K562 (cell line): Measurements from ENCODE around the gene RUSC1. TPM values are rescaled to one million over a fixed set of nuclear protein-coding genes. Genes with fewer than 3 reads are reported as not detected.
A peak's percentile ranks its signal among the peaks of the same experiment; 100 is the strongest.
"Not testable (repeated sequence)": the region's sequence is repeated elsewhere in the genome, so short reads cannot be mapped to it uniquely, and the experiment has no call there.

Experiments used
- ATAC-seq: fragments of 200-7000 bp; cut with Tn5 transposase; 3 replicates; pipeline ENCODE4 v1.9.1; 2020; ENCODE audit warnings: moderate library complexity
- BruUV-seq: library from RNA; stranded (reverse); fragments of 400-500 nt; replicated peaks from 2 replicates; lab custom pipeline; 2021; lab: Mats Ljungman, UMichigan
- CTCF ChIA-PET: fragments of 300-600 bp; formaldehyde crosslinking; extraction: SDS; loops from one replicate; lab custom pipeline; 2021; ENCODE audit warnings: low intra/inter-chr PET ratio; lab: Yijun Ruan, JAX
- POLR2A ChIA-PET: fragments of 300-600, 350-650 bp; sonication (Branson Sonifier 250); formaldehyde crosslinking; extraction: SDS; loops from one replicate; lab custom pipeline; 2021; ENCODE audit warnings: antibody characterized with exemption, inconsistent platforms; lab: Yijun Ruan, JAX
- DNase-seq, 4 experiments: peaks; one replicate each; pipeline versions ENCODE4 v3.0.0 to v3.0.0-alpha.2; 2011 to 2018; ENCODE audit warnings: low spot score in 3 of 4, mixed read lengths in 3 of 4; ENCODE audit errors: extremely low read depth in 1 of 4
- FAIRE-seq: peaks from 2 replicates; lab custom pipeline; 2011; peaks lifted over from hg19 to GRCh38; lab: Jason Lieb, UNC
- H2AFZ ChIP-seq: 2 replicates; pipeline ENCODE4 v1.6.0; 2011; ENCODE audit warnings: low read depth, low read length, control low read depth, inconsistent platforms
- H3K27ac ChIP-seq: fragments of 200-600 bp; 3 replicates; pipeline ENCODE4 v1.8.0; 2011; ENCODE audit warnings: low read depth, mild to moderate bottlenecking, control low read depth, inconsistent platforms, low read length, moderate library complexity, mixed read lengths; ENCODE audit errors: extremely low read depth
- H3K27me3 ChIP-seq, 2 experiments: fragments of 300-600 bp in 1 of 2; 2 replicates in 1 of 2; 3 replicates in 1 of 2; pipeline versions ENCODE4 v1.6.0 to v1.8.0; 2011; ENCODE audit warnings: inconsistent platforms in 2 of 2, low read length in 2 of 2, mild to moderate bottlenecking in 1 of 2, mixed read lengths in 1 of 2, moderate library complexity in 1 of 2; ENCODE audit not compliant: control insufficient read depth in 2 of 2, insufficient read depth in 2 of 2
- H3K36me3 ChIP-seq: fragments of 300-600 bp; 3 replicates; pipeline ENCODE4 v1.8.0; 2011; ENCODE audit warnings: mild to moderate bottlenecking, low read length, inconsistent platforms; ENCODE audit not compliant: control insufficient read depth, insufficient read depth
- H3K4me1 ChIP-seq, 2 experiments: fragments of 200-600 bp in 1 of 2; replicated peaks in 1 of 2; 2 replicates in 1 of 2; 3 replicates in 1 of 2; pipeline versions ENCODE4 v1.5.1 to v1.8.0; 2011; ENCODE audit warnings: inconsistent platforms in 2 of 2, low read length in 2 of 2, mild to moderate bottlenecking in 1 of 2, mixed read lengths in 1 of 2, moderate library complexity in 1 of 2; ENCODE audit not compliant: control insufficient read depth in 2 of 2, insufficient read depth in 2 of 2
- H3K4me2 ChIP-seq: 2 replicates; pipeline ENCODE4 v1.6.1; 2011; ENCODE audit warnings: low read length, control low read depth, inconsistent platforms, mixed read lengths; ENCODE audit not compliant: insufficient read depth
- H3K4me3 ChIP-seq: fragments of 200-600 bp; sonication (generic), shearing (Covaris generic); 2 replicates; pipeline ENCODE4 v1.5.1; 2016; ENCODE audit warnings: control low read depth, inconsistent platforms
- H3K79me2 ChIP-seq: fragments of 200-600 bp; 3 replicates; pipeline ENCODE4 v1.8.0; 2011; ENCODE audit warnings: low read length, inconsistent platforms; ENCODE audit not compliant: control insufficient read depth, insufficient read depth
- H3K9ac ChIP-seq, 2 experiments: 2 replicates each; pipeline versions ENCODE4 v1.6.0 to v1.6.1; 2011; ENCODE audit warnings: low read depth in 2 of 2, low read length in 2 of 2, control low read depth in 1 of 2, inconsistent platforms in 1 of 2, mild to moderate bottlenecking in 1 of 2, mixed read lengths in 1 of 2; ENCODE audit not compliant: insufficient read depth in 1 of 2
- H3K9me1 ChIP-seq: one replicate; pipeline ENCODE4 v1.6.0; 2011; ENCODE audit warnings: inconsistent platforms, mild to moderate bottlenecking, low read length, moderate library complexity; ENCODE audit not compliant: control insufficient read depth, insufficient read depth
- H3K9me3 ChIP-seq: replicated peaks from 2 replicates; pipeline ENCODE4 v1.5.1; 2011; ENCODE audit warnings: low read depth, low read length, inconsistent platforms; ENCODE audit not compliant: control insufficient read depth, insufficient read depth
- H4K20me1 ChIP-seq: replicated peaks from 2 replicates; pipeline ENCODE4 v1.6.1; 2011; ENCODE audit warnings: low read length, inconsistent platforms, mixed read lengths; ENCODE audit not compliant: control insufficient read depth, insufficient read depth
- CEBPB ChIP-seq: fragments of 450-650 bp; IDR thresholded peaks from 2 replicates; pipeline ENCODE4 v1.6.1; 2016; ENCODE audit warnings: missing genetic modification characterization, missing compliant biosample characterization
- CEBPG ChIP-seq, 3 experiments: fragments of 200-800 bp in 1 of 3; sonication (Bioruptor generic) in 1 of 3; sonication (generic) in 1 of 3; formaldehyde crosslinking in 1 of 3; IDR thresholded peaks in 2 of 3; conservative IDR thresholded peaks in 1 of 3; 2 replicates each; pipeline versions ENCODE4 v1.6.1 to v1.8.0; 2016 to 2022; ENCODE audit warnings: missing compliant biosample characterization in 2 of 3, missing genetic modification characterization in 2 of 3, mild to moderate bottlenecking in 1 of 3, missing genetic modification reagents in 1 of 3
- WGBS: fragments of 100-300 bp; shearing (Covaris generic); methylation state at CpG from one replicate; pipeline ENCODE4 v1.1.6; 2016; ENCODE audit warnings: low coverage, mixed read lengths; ENCODE audit not compliant: insufficient coverage; ENCODE audit errors: missing lambda C conversion rate; 5-methylcytosine and 5-hydroxymethylcytosine counted together
- in situ Hi-C: fragments of 300-500 bp; cut with MboI; formaldehyde crosslinking; loops from 4 replicates; pipeline ENCODE4 v1.15.0; 2018; ENCODE audit warnings: inconsistent platforms, mixed read lengths
- intact Hi-C: fragments of 100-400 bp; cut with micrococcal nuclease; formaldehyde crosslinking; loops from 2 replicates; pipeline ENCODE4 v1.14.2; 2022
- polyA plus RNA-seq, 8 experiments: library from polyadenylated mRNA; depleted of rRNA in 4 of 8; stranded (reverse) in 5 of 8; unstranded in 3 of 8; fragments of >200 nt; fragmentation: Nextera tagmentation in 2 of 8; fragmentation: Illumina TruSeq in 1 of 8; extraction: Ambion mirVana in 2 of 8; extraction: Trizol in 1 of 8; gene quantifications; 2 replicates each; pipeline versions ENCODE4 v1.2.1 to v1.2.3, GENCODE V29; 2011 to 2014; ENCODE audit warnings: inconsistent platforms in 1 of 8, missing spikeins in 1 of 8
- total RNA-seq, 7 experiments: library from RNA; depleted of rRNA in 6 of 7; stranded (reverse); fragments of >200 nt in 6 of 7; fragmentation: Illumina TruSeq in 2 of 7; extraction: Trizol in 2 of 7; gene quantifications; 2 replicates each; pipeline versions ENCODE4 v1.2.1 to v1.2.3, GENCODE V29; 2011 to 2021; ENCODE audit warnings: low replicate concordance in 1 of 7
- TF ChIP-seq, protein P1 (sequence below), 2 experiments: fragments of 450-650 bp in 1 of 2; sonication (generic) in 1 of 2; formaldehyde crosslinking in 1 of 2; IDR thresholded peaks in 1 of 2; conservative IDR thresholded peaks in 1 of 2; 2 replicates each; pipeline versions ENCODE4 v1.6.1 to v1.8.1; 2016 to 2023; ENCODE audit warnings: mild to moderate bottlenecking in 2 of 2, moderate library complexity in 2 of 2, inconsistent platforms in 1 of 2, missing genetic modification reagents in 1 of 2
- TF ChIP-seq, protein P2 (sequence below): fragments of 450-650 bp; IDR thresholded peaks from 2 replicates; pipeline ENCODE4 v1.6.1; 2016; ENCODE audit warnings: missing biosample characterization, missing genetic modification characterization

RUSC1 gene
- total and polyA plus RNA-seq, 9 of the 15 experiments (the other 6 are each of a cell fraction or from before 2014, with no cell fraction given), result 5.7 to 68.3 (median 33.6) TPM

DNA sequence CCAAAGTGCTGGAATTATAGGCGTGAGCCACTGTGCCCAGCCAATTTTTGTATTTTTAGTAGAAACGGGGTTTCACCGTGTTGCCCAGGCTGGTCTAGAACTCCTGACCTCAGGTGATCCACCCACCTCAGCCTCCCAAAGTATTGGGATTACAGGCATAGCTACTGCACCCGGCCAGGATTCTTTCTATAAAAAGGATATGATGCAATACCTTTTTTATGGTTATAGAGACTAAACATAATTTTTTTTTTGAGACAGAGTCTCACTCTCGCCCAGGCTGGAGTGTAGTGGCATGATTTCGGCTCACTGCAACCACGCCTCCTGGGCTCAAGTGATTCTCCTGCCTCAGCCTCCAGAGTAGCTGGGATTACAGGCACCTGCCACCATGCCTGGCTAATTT lies 8.2 kb downstream of the RUSC1 start:
- DNase-seq; H3K4me3 ChIP-seq; H3K27me3 ChIP-seq; H3K9ac ChIP-seq; in situ Hi-C loops; BruUV-seq; ATAC-seq; H3K9me3 ChIP-seq; CTCF ChIA-PET; H2AFZ ChIP-seq; FAIRE-seq; H3K4me2 ChIP-seq; H3K27ac ChIP-seq; H3K9me1 ChIP-seq; H4K20me1 ChIP-seq; TF ChIP-seq CEBPG (CRISPR knock-in tag; IDR thresholded peaks at IDR 0.05): not testable (repeated sequence)
- intact Hi-C loops, result loop anchor here (10.0 kb wide), 1 partner anchor 266 kb away; no protein-coding TSS in a partner anchor
- POLR2A ChIA-PET, result interaction anchor here (1.0 to 3.0 kb wide), 3 partner anchors 9 to 14 kb away, joined by 3 to 10 read pairs (median 3); no protein-coding TSS in a partner anchor
- Histone ChIP-seq H3K36me3 (peaks cover 53% of the 10 kb centered on the region), H3K79me2 (peaks cover 19% of the 10 kb centered on the region), H3K4me1 (peaks cover 9 to 30% of the 10 kb centered on the region in 2 experiments; a peak in 4 of 5 replicates)
- WGBS, result 90% methylated on average over 7 of the region's 7 CpGs
- TF ChIP-seq, protein P1, sequence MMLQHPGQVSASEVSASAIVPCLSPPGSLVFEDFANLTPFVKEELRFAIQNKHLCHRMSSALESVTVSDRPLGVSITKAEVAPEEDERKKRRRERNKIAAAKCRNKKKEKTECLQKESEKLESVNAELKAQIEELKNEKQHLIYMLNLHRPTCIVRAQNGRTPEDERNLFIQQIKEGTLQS (IDR thresholded peaks at IDR 0.05), result peak; percentile 55; the same call in 1 of the 2 replicates
- TF ChIP-seq, protein P1 (CRISPR knock-in tag; conservative IDR thresholded peaks at IDR 0.05), result not testable (repeated sequence)
- peak; percentile 43 to 88; a peak in 3 of 4 replicates for TF ChIP-seq CEBPG (tag; conservative IDR thresholded peaks at IDR 0.05 in 1 of 2, IDR thresholded peaks at IDR 0.05 in 1 of 2)
- TF ChIP-seq, protein P2, sequence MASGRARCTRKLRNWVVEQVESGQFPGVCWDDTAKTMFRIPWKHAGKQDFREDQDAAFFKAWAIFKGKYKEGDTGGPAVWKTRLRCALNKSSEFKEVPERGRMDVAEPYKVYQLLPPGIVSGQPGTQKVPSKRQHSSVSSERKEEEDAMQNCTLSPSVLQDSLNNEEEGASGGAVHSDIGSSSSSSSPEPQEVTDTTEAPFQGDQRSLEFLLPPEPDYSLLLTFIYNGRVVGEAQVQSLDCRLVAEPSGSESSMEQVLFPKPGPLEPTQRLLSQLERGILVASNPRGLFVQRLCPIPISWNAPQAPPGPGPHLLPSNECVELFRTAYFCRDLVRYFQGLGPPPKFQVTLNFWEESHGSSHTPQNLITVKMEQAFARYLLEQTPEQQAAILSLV (tag), result peak; percentile 48; the same call in 1 of the 2 replicates
- TF ChIP-seq CEBPB (tag), result peak; percentile 72
